GM12872 (cell line): ENCODE measurements around the gene RAB3B.

Experiments
- TF ChIP-seq, protein P1 (sequence below): IDR thresholded peaks from 3 replicates; pipeline ENCODE4 v1.5.1; 2011; ENCODE audit warnings: low read depth, mild to moderate bottlenecking, low read length, moderate library complexity; ENCODE audit not compliant: insufficient read depth

Gene RAB3B

GRCh38 chr1:51919684-51920083, 70.8 kb downstream of the RAB3B start:
- TF ChIP-seq, protein P1, sequence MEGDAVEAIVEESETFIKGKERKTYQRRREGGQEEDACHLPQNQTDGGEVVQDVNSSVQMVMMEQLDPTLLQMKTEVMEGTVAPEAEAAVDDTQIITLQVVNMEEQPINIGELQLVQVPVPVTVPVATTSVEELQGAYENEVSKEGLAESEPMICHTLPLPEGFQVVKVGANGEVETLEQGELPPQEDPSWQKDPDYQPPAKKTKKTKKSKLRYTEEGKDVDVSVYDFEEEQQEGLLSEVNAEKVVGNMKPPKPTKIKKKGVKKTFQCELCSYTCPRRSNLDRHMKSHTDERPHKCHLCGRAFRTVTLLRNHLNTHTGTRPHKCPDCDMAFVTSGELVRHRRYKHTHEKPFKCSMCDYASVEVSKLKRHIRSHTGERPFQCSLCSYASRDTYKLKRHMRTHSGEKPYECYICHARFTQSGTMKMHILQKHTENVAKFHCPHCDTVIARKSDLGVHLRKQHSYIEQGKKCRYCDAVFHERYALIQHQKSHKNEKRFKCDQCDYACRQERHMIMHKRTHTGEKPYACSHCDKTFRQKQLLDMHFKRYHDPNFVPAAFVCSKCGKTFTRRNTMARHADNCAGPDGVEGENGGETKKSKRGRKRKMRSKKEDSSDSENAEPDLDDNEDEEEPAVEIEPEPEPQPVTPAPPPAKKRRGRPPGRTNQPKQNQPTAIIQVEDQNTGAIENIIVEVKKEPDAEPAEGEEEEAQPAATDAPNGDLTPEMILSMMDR = no peak

- TF ChIP-seq, protein P1 = no peak
These were observed 73.7 kb downstream of the RAB3B start for GRCh38 chr1:51916587-51917405.

GRCh38 chr1:51915951-51916350, 74.5 kb downstream of the RAB3B start:
- TF ChIP-seq, protein P1 = no peak

DNA sequence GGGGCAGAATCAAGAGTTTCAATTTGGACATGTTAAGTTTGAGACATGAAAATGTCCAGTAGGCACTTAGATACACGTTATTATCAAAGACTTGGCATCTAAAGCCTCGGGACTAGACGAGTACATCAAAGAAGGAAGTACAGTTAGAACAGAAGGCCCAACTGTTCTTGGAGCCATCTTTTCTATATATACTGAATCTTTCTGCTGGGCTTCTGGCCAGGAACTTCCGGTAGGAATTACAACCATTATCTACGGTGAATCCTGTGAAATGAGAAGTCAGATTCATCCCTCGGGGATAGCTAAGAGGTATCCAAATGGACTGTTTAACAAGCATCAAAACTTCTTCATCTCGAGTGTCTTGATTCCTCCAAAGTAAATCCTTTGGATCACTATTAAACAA, 77.6 kb downstream of the RAB3B start:
- TF ChIP-seq, protein P1 = no peak

DNA sequence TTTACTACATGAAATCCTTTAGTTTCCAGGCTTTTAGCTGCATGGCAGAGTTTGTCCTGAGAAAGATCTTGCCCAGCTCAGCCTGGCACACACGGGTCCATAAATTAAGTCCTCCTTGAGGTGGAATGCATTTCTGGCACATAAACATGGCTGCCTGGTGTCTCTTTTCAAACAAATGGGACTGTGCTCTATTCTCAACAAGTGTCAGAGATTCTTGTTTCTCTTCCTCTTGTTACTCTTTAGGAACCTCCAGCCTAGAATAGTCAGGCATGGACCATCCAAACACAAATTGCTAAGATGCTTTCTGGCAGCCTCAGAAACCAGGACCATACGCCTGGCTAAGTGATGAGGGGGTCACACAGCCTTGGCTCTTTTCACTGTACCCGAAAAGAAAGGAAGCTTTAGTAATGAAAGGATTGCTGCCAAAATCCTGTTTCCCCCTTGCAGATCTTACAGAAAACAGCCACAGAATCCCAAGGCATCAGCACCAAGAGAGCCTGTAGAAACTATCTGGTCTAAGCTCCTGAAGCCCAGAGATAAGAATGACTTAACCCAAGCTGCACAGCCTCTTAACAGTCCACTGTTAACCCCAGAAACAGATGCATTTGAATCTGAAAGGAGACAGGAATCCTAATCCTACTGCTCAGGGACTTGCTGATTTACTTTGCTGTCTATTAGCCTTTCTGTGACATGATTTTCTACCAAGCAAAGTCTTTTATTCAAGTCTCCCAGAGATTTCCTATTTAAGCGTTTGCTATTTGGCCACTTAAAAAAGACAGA, 80.1 kb downstream of the RAB3B start:
- TF ChIP-seq, protein P1 = no peak

- TF ChIP-seq, protein P1 = no peak
These were observed 82.0 kb downstream of the RAB3B start for GRCh38 chr1:51908499-51908898.

GRCh38 chr1:51907079-51907702, 83.3 kb downstream of the RAB3B start:
- TF ChIP-seq, protein P1 = no peak
